Measurements from ENCODE around the gene ADH1A. TPM values are rescaled to one million over a fixed set of nuclear protein-coding genes. Genes with fewer than 3 reads are reported as not detected.
"Not testable (repeated sequence)": the region's sequence is repeated elsewhere in the genome, so short reads cannot be mapped to it uniquely, and the experiment has no call there.

ADH1A gene
- total RNA-seq, 2 donors from 2014 or later = not detected

- peaks cover 12 to 17% of the 10 kb centered on the region in 2 donors for H3K9me3 Mint-ChIP-seq
- H3K36me3 Mint-ChIP-seq; H3K27ac Mint-ChIP-seq; DNase-seq (ENCODE audit: low spot score in 2 of 2); ATAC-seq: not testable (repeated sequence)
Measured at GRCh38 chr4:99227646-99228045, 63.1 kb downstream of the ADH1A start.

Other genes with a start within 250 kb of the ADH1A start
- gene ADH5, start 202.2 kb downstream of the ADH1A start, total RNA-seq = 100 to 1,000 TPM in 1 of 2 donors, 10 to 100 TPM in 1; 67.3 to 122 TPM
- gene ADH4, start 146.7 kb downstream of the ADH1A start, total RNA-seq = not detected
- not detected for gene ADH6, start 71.7 kb downstream of the ADH1A start, total RNA-seq
- not detected for gene ADH1B, start 30.4 kb upstream of the ADH1A start, total RNA-seq
- gene ADH1C, start 61.8 kb upstream of the ADH1A start, total RNA-seq = not detected
- gene ADH7, start 144.4 kb upstream of the ADH1A start, total RNA-seq = not detected
- gene C4orf17, start 220.0 kb upstream of the ADH1A start, total RNA-seq = not detected

Measured in activated naive CD4-positive, alpha-beta T cell treated with anti-CD3 and anti-CD28 coated beads, Interleukin-2, amount 50 U/mL, for 72 hours (primary cell).